Adrenal gland (tissue), 12 donors: ENCODE measurements around the gene RBM19. TPM values are rescaled to one million over a fixed set of nuclear protein-coding genes. Genes with fewer than 3 reads are reported as not detected.

Experiments used
- DNase-seq, 7 donors: peaks; one replicate each; pipeline ENCODE4 v3.0.0-alpha.2; 2019 to 2020
- H3K27ac ChIP-seq, 5 donors: fragments of 200-600 bp; sonication (generic) in 4 of 5; 1 replicate in 3 of 5; 2 replicates in 2 of 5; pipeline versions ENCODE4 v1.5.1 to v1.8.0; 2016 to 2020; ENCODE audit warnings: mild to moderate bottlenecking in 1 of 5
- H3K27me3 ChIP-seq: fragments of 200-600 bp; 2 replicates; pipeline ENCODE4 v1.8.0; 2021
- H3K36me3 ChIP-seq, 2 donors: fragments of 200-600 bp; replicated peaks in 1 of 2; 1 replicate in 1 of 2; 2 replicates in 1 of 2; pipeline versions ENCODE4 v1.5.1 to v1.8.0; 2018 to 2022
- H3K4me1 ChIP-seq, 2 donors: fragments of 200-600 bp; replicated peaks in 1 of 2; 1 replicate in 1 of 2; 2 replicates in 1 of 2; pipeline versions ENCODE4 v1.5.1 to v1.8.0; 2018 to 2021
- H3K4me3 ChIP-seq, 4 donors: fragments of 200-600 bp; sonication (generic) in 3 of 4; one replicate each; pipeline ENCODE4 v1.5.1; 2016 to 2018
- H3K9me3 ChIP-seq, 3 donors: fragments of 200-600 bp; sonication (generic) in 1 of 3; replicated peaks in 1 of 3; 1 replicate in 2 of 3; 2 replicates in 1 of 3; pipeline versions ENCODE4 v1.5.1 to v1.8.0; 2016 to 2021
- CTCF ChIP-seq, 6 experiments: fragments of 450-650 bp in 4 of 6; fragments of 200-600 bp in 2 of 6; sonication (generic) in 1 of 6; IDR thresholded peaks; 1 replicate in 5 of 6; 2 replicates in 1 of 6; pipeline versions ENCODE4 v1.5.1 to v1.8.0; 2016 to 2021; ENCODE audit warnings: antibody characterized with exemption in 6 of 6, mild to moderate bottlenecking in 2 of 6, moderate library complexity in 1 of 6
- POLR2A ChIP-seq, 2 donors: fragments of 450-650 bp; IDR thresholded peaks; one replicate each; pipeline ENCODE4 v1.6.1; 2017; ENCODE audit warnings: antibody characterized with exemption in 2 of 2, mild to moderate bottlenecking in 2 of 2, moderate library complexity in 1 of 2
- WGBS, 4 donors: extraction: QIAGEN DNeasy Blood & Tissue Kit in 2 of 4; methylation state at CpG; one replicate each; pipeline versions ENCODE4 v1.1.5 to v1.1.7; 2013 to 2017; 5-methylcytosine and 5-hydroxymethylcytosine counted together
- intact Hi-C, 2 donors: fragments of 100-400 bp; cut with DNase I; formaldehyde crosslinking; loops; one replicate each; pipeline versions ENCODE4 v1.14.1 to v1.15.0; 2022 to 2023
- polyA plus RNA-seq, 3 donors: library from polyadenylated mRNA; stranded (reverse); fragments of 200-250 nt in 2 of 3; fragments of 350-450 nt in 1 of 3; fragmentation: Illumina TruSeq in 1 of 3; extraction: RNeasy Lipid Tissue Mini Kit (QIAGEN cat#74804) in 1 of 3; gene quantifications; one replicate each; pipeline ENCODE4 v1.2.3, GENCODE V29; 2013 to 2014
- total RNA-seq, 9 donors: library from RNA; depleted of rRNA in 4 of 9; stranded (reverse); fragments of >200 nt in 4 of 9; fragments of 120-200 nt in 1 of 9; fragmentation: NEBNext Ultra II Directional in 1 of 9; extraction: Animal tissue kit (Norgen Biotek cat#: 25700) in 1 of 9; gene quantifications; one replicate each; pipeline versions ENCODE4 v1.1.0 to v1.2.4, GENCODE V29; 2013 to 2023
- donor health status: healthy with polysubstance abuse.
- donor health status: Bipolar disorder and iron deficiency.
- donor health status: DM: yes; HTN: yes; CAD: no.
- donor health status: DM: no; HTN: no; CAD: no.
- donor health status: DM: no; HTN: no; CAD: no.
- donor health status: DM: yes; HTN: yes; CAD: no.

RBM19 gene
- total and polyA plus RNA-seq, 12 donors = 19.6 to 71.4 (median 33.1) TPM

- intact Hi-C loops = no loop called here
- H3K4me1 ChIP-seq = no peaks in the 10 kb centered on the region
- H3K27me3 ChIP-seq = no peaks in the 10 kb centered on the region
- no peak overlapping the region for H3K4me3 ChIP-seq
- TF ChIP-seq CTCF (IDR thresholded peaks at IDR 0.05) (no peak), POLR2A (IDR thresholded peaks at IDR 0.05) (no peak)
- H3K9me3 ChIP-seq = no peaks in the 10 kb centered on the region
- WGBS, 4 donors = 65 to 69% (median 68%) methylated on average over 9 of the region's 9 CpGs
- no peak for DNase-seq
- H3K27ac ChIP-seq = no peak overlapping the region
- H3K36me3 ChIP-seq = no peaks in the 10 kb centered on the region
Measured at GRCh38 chr12:113793250-113793649, 172.9 kb downstream of the RBM19 start.

GRCh38 chr12:113792450-113792849, 173.7 kb downstream of the RBM19 start:
- no peak overlapping the region for H3K27ac ChIP-seq
- no peak overlapping the region for H3K4me3 ChIP-seq
- intact Hi-C loops = no loop called here
- H3K36me3 ChIP-seq = no peaks in the 10 kb centered on the region
- H3K9me3 ChIP-seq = no peaks in the 10 kb centered on the region
- H3K27me3 ChIP-seq = no peaks in the 10 kb centered on the region
- TF ChIP-seq POLR2A (IDR thresholded peaks at IDR 0.05) = no peak
- no peak for TF ChIP-seq CTCF (IDR thresholded peaks at IDR 0.05)
- 68 to 77% (median 75%) methylated on average over 6 of the region's 6 CpGs for WGBS, 4 donors
- H3K4me1 ChIP-seq = no peaks in the 10 kb centered on the region
- DNase-seq = no peak

GRCh38 chr12:113788020-113788856, 177.9 kb downstream of the RBM19 start:
- TF ChIP-seq POLR2A (IDR thresholded peaks at IDR 0.05) = no peak
- TF ChIP-seq CTCF (IDR thresholded peaks at IDR 0.05) = no peak
- Histone ChIP-seq H3K27me3 (peaks cover 18% of the 10 kb centered on the region), H3K9me3 (no peaks in the 10 kb centered on the region), H3K27ac (no peak overlapping the region), H3K4me1 (no peaks in the 10 kb centered on the region), H3K4me3 (no peak overlapping the region), H3K36me3 (no peaks in the 10 kb centered on the region)
- 45 to 56% (median 53%) methylated on average over 5 of the region's 5 CpGs for WGBS, 4 donors
- no peak for DNase-seq
- intact Hi-C loops = no loop called here

GRCh38 chr12:113786107-113786506, 180.0 kb downstream of the RBM19 start:
- no peak overlapping the region for H3K4me3 ChIP-seq
- peaks cover 31% of the 10 kb centered on the region for H3K27me3 ChIP-seq
- H3K4me1 ChIP-seq = no peaks in the 10 kb centered on the region
- 79 to 86% (median 84%) methylated on average over 2 of the region's 2 CpGs for WGBS, 4 donors
- no peak for TF ChIP-seq CTCF (IDR thresholded peaks at IDR 0.05)
- TF ChIP-seq POLR2A (IDR thresholded peaks at IDR 0.05) = no peak
- no peaks in the 10 kb centered on the region for H3K9me3 ChIP-seq
- H3K36me3 ChIP-seq = no peaks in the 10 kb centered on the region
- no peak for DNase-seq
- no peak overlapping the region for H3K27ac ChIP-seq
- intact Hi-C loops = no loop called here
